Eye (tissue), 1 donor: ENCODE data around the gene ECM2.
"Not testable (repeated sequence)": the region's sequence is repeated elsewhere in the genome, so short reads cannot be mapped to it uniquely, and the experiment has no call there.

Experiments used
- DNase-seq: peaks from one replicate; pipeline ENCODE4 v3.0.0-alpha.2; 2015

The ECM2 gene

GRCh38 chr9:92535940-92536850 is at the start of gene ECM2:
ECM2 (minus strand) TSS chr9:92535990; CDS start chr9:92522866, 13,124 bp downstream.
- DNase-seq: peak; percentile 49

GRCh38 chr9:92576175-92576574 is 40.4 kb upstream of the ECM2 start:
- DNase-seq: no peak

GRCh38 chr9:92573612-92574011 is 37.8 kb upstream of the ECM2 start:
- not testable (repeated sequence) for DNase-seq

- not testable (repeated sequence) for DNase-seq
These were observed 36.1 kb upstream of the ECM2 start for GRCh38 chr9:92571871-92572270.

GRCh38 chr9:92564982-92565381 is 29.2 kb upstream of the ECM2 start:
- DNase-seq: no peak

- no peak for DNase-seq
These were observed 28.7 kb upstream of the ECM2 start for GRCh38 chr9:92564504-92564903.

GRCh38 chr9:92563116-92564100 is 27.6 kb upstream of the ECM2 start:
- DNase-seq: no peak

- DNase-seq: no peak
These were observed 26.7 kb upstream of the ECM2 start for GRCh38 chr9:92562461-92562967.

- DNase-seq: no peak
These were observed 25.9 kb upstream of the ECM2 start for GRCh38 chr9:92561374-92562330.

- no peak for DNase-seq
These were observed 23.0 kb upstream of the ECM2 start for GRCh38 chr9:92558612-92559374.

GRCh38 chr9:92550765-92551164 is 15.0 kb upstream of the ECM2 start:
- no peak for DNase-seq

- DNase-seq: no peak
These were observed 11.6 kb upstream of the ECM2 start for GRCh38 chr9:92547356-92547755.

- no peak for DNase-seq
These were observed 9.3 kb upstream of the ECM2 start for GRCh38 chr9:92545002-92545510.

GRCh38 chr9:92543972-92544371 is 8.2 kb upstream of the ECM2 start:
- DNase-seq: no peak

GRCh38 chr9:92538541-92538940 is 2.8 kb upstream of the ECM2 start:
- no peak for DNase-seq

- DNase-seq: no peak
These were observed 1.1 kb downstream of the ECM2 start for GRCh38 chr9:92534674-92535073.

GRCh38 chr9:92534204-92534603 is 1.6 kb downstream of the ECM2 start:
- no peak for DNase-seq

GRCh38 chr9:92530893-92531292 is 4.9 kb downstream of the ECM2 start:
- DNase-seq: no peak

- DNase-seq: no peak
These were observed 6.7 kb downstream of the ECM2 start for GRCh38 chr9:92529124-92529523.

GRCh38 chr9:92528522-92528849 is 7.3 kb downstream of the ECM2 start:
- no peak for DNase-seq

- DNase-seq: no peak
These were observed 7.8 kb downstream of the ECM2 start for GRCh38 chr9:92527832-92528521.
